ENCODE data around the gene MATR3.
"Not testable (repeated sequence)": the region's sequence is repeated elsewhere in the genome, so short reads cannot be mapped to it uniquely, and the experiment has no call there.

The MATR3 gene

DNA sequence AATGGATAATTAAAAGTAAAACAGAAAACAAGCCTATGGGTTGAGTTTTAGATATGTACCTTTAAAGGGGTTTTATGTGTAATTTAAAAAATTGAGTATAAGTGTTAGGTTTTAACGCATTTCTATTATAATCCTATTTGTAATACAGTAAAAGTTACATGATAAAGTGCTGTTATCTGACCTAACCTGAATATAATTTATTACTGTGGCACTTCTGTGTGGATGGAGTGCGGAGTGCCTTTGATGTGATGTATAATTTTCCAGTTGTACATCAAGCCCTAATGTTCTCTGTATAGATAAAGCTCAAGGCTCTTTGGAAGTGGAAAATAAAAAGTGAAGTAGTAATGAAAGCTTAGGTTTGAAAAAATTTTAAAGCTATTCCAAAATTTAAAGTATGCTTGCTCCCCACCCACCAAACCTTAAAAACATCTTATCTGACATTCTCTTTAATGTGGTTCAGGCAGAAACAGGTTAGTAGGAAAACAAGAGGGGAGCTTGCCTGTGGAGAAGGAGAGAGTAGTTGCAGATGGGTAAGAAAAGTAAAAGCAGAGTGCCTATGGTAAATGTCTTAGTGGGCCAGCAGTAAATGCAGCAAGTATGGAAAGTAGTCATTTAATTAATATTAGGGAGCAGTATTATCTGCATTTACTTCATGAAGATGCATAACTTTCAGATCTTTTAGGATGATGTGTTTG is 4.0 kb downstream of the MATR3 start:
- no peak for DNase-seq (ENCODE audit: low spot score)

DNA sequence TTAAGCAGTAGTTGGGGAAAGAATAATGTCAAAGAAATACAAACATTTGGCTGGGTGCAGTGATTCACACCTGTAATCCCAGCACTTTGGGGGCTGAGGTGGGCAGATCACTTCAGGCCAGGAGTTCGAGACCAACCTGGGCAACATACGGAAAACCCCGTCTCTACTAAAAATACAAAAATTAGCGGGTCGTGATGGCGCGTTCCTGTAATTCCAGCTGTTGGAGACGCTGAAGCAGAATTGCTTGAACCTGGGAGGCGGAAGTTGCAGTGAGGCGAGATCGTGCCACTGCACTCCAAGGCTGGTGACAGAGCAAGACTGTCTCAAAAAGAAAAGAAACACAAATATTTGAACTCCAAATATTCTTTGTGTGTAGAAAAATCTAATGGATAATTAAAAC is 4.7 kb downstream of the MATR3 start:
- no peak for DNase-seq (ENCODE audit: low spot score)

DNA sequence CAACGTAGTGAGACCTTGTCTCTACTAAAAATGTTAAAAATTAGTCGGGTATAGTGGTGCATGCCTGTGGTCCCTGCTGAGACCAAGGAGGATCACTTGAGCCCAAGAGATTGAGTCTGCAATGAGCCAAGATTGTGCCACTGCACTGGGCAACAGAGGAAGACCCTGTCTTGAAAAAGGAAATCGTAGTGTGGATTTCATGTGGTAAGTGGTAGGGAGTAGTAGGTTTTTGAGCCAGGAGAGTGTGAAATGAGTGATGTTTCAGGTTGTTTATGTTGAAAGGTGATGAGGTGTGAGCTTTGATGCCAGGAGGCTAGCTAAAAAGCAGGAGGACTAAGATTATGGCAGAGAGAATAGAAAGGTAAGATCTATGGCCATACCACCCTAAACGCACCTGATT is 5.9 kb downstream of the MATR3 start:
- DNase-seq (ENCODE audit: low spot score) = no peak

DNA sequence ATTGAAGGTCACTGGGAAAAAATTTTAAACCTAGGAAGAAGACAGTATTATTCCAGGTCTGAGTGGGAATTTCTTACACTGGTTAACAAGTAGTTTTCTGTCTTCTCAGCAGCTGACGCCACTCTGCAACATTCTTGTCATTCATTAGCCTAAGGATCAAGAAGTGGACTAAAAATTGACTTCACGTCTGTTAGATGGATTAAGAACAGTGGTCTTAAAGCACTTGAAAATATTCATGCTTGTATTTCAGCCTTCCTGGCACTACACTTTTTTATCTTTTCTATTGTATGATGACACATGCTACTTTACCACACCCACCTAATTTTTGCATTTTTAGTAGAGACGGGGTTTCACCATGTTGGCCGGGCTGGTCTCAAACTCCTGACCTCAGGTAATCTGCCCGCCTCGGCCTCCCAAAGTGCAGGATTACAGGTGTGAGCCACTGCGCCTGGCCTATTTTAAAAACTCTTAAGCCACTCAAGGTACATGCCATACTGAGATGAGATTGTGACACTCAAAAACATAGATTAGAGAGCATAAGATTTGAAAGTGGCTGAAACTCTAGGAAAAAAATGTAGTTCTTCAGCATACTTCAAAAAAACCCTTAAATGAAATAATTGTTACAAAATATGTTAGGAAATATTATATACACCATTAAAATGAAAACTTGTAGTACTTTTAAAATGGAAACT is 8.4 kb downstream of the MATR3 start:
- DNase-seq (ENCODE audit: low spot score) = no peak

DNA sequence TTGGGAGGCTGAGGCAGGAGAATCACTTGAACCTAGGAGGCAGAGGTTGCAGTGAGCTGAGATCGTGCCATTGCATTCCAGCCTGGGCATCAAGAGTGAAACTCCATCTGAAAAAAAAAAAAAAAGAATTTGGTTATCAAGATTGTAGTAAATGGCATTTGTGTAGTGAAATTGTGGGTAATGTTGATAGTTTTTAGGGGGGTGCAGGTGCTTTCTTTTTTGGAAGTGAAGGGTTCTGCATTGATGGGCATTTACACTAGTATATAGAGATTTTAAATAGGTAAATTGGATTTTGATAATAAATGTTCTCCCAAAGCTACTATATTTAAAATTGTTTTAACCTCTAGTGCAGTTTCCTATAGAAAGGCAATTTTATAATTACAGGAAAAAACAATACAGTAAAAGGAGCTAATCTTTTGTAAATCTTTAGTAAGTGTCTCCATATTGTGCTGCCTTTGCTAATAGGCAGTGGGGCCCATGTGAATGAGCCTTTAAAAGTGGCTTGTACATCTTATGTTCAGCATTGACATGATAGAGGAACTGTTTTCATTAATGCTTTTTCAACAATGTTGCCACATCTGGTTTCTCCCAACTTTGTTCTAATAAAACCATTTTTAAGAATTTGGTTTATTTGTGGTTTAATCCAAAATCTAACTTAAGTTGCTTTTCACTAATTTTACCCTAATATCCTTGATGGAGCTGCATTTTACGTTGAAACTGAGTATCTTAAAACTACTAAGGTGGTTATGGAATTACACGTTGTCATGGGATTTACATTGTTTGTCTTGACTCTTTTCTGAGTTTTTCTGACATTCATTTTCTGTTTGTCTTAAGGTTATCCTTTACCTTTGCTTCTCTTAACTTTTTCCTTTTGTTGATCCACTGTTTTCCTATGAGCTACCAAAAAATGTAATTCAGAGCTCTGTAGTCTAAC is 11.1 kb downstream of the MATR3 start:
- no peak for DNase-seq (ENCODE audit: low spot score)

DNA sequence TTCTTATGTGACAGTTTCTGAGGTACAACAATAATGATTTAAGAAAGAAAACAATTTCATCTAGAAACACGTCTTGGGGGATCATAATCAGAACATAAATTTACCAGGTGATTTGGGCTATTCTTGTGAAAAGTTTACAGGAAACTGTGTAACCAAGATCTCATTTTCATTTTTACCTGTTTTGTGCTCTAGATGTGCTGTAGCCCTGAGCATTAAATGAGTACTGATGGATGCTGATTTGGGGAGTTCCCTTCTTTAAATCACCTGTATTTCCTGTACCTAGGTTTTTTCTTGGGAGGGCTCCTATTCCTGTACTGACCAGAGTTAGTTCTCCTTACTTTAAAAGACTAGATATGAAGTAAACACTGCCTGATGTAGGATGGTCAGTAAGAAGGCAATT is 12.7 kb downstream of the MATR3 start:
- no peak for DNase-seq (ENCODE audit: low spot score)

DNA sequence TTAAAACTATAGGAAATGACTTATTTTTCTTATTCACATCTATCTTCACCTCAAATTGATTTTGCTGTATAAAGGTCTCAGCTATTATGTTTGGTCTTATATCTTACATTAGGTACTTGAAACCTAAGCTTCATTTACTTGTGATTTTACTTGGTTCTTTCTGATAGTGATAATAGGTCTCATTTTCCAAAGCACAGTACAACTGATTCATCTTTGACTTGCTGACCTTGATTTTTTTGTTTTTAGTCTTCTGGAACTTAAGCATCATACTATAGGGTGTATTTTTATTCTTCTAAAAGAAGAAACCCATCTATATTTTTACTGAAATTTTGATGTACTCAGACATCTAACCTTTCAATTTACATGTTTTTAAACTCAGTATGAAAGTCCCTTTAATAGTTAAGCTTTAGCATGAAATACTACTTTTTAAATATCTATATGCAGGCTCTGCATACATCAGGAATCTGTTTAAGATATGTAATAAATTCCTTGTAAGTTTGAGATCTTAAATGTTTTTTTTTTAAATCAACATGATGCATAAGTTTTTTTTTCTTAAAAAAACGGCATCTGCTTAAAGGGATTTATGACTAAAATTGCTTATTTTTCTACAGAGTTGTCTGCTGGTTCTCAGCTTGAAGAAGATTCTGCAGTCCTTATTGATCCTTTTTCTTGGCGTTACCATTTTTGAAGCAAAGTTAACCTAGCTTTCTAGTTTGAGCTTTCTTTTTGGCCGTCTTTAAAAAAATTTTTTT is 13.3 kb downstream of the MATR3 start:
- DNase-seq (ENCODE audit: low spot score) = no peak

DNA sequence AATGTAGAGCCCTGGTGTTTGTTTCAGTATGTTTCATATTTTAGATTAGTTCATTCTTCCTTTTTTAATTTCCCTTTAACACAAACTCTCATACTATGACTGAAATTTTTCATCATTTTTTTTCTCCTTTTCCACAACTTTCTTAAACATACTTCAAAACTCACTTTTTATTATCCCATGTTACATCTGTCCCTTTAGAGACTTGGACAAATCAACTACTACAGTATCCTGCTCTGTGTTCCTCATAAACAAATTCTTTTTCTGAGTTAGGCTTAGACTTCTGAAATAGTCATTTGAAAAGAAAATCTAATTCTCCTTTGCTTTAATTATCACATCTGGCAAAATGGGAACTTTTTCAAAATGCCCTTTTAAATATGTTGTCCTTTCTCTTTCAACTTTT is 15.3 kb downstream of the MATR3 start:
- DNase-seq (ENCODE audit: low spot score) = no peak

DNA sequence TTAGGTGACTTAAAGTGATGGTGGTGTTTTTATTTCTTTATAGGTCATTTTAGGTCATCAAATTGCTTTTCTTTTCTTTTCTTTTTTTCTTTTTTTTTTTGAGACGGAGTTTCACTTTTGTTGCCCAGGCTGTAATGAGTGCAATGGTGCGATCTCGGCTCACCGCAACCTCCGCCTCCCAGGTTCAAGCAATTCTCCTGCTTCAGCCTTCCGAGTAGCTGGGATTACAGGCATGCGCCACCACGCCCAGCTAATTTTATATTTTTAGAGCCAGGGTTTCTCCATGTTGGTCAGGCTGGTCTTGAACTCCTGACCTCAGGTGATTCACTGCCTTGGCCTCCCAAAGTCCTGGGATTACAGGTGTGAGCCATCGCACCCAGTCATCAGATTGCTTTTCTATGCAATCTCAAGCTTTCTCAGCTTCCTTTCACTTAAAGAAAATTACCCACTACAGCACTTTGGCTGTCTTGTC is 17.2 kb downstream of the MATR3 start:
- DNase-seq (ENCODE audit: low spot score) = not testable (repeated sequence)

DNA sequence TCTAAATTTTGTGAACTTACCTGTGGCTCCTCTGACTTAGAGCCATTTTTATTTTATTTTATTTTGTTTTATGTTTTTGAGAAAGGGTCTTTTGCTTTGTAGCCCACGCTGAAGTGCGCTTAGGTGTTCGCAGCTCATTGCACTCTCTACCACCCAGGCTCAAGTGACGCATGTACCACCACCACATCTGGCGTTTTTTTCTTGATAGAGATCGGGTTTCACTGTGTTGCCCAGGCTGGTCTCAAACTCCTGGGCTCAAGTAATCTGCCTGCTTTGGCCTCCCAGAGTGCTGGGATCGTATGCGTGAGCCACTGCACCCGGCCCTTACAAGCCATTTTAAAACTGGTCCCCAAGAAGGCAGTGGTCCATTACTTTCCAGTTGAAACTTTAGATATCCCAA is 18.5 kb downstream of the MATR3 start:
- no peak for DNase-seq (ENCODE audit: low spot score)

DNA sequence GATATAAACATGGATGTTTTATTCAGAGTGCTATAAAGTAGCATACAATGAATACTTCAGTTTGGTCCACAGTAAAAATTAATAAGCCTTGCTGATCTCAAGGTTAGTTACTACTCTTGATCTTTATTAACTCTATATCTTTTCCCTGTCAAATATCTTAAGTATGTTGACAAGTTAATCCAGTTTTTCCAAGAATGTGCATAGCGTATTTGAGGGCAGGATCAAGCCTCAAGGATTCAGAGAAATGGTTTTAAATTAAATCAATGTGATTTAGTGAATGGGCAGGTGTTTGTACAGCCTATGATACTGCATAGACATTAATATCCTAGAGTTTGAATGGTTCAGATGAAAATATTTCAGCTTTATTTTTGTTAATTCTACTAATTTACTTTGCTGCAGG is 20.7 kb downstream of the MATR3 start:
- DNase-seq (ENCODE audit: low spot score) = no peak

DNA sequence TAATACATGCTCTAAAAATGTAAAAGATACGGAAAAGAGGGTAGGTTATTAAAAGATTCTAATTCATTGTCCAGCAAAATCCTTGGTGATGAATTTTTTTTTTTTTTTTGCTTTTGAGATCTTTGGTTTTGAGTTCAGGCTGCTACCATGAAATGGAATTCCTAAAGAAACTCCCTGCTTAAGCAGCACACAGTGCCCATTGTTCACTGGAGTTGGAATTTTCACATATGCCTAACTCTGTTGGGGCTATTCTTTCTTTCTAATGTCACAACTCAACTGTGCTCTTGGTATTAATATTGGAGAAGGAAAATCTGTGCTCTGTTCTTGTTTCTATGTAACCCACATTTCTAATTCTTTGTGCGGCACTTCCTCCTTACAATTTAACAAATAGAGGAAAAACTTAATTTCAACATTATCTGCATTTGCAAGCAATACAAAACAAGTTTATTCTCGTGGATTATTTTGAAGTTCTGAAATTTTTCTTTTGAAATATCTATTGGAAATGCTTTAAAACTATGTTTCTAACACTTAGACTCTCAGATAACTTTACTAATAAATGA is 21.6 kb downstream of the MATR3 start:
- DNase-seq (ENCODE audit: low spot score) = no peak

DNA sequence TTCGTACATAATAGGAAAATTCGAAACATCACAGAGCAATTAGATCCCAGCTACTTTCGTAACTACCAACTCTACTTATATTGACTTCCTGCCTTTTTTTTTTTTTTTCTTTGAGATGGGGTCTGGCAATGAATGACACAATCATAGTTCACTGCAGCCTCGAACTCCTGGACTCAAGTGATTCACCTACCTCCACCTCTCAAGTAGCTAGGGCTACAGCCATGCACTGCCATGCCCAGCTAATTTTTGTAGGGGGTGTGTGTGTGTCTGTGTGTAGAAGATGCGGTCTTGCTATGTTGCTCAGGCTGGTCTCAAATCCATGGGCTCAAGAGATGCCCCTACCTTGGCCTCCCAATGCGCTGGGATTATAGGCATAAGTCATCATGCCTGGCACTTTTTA is 42.3 kb downstream of the MATR3 start:
- no peak for DNase-seq (ENCODE audit: low spot score)

DNA sequence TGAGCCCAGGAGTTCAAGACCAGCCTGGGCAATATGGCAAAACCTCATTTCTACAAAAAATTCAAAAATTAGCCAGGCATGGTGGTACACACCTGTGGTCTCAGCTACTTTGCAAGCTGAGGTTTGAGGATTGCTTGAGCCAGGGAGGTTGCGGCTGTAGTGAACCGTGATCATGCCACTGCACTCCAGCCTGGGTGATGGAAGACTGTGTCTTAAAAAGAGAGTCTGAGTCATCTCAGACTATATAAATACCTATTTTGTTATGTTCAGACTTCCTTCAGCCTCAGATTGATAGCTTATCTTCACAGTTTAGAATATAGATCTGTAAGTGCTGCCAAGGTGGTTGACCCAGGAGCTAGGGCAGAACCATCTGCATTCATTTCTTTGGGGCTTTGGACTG is 46.5 kb downstream of the MATR3 start:
- DNase-seq (ENCODE audit: low spot score) = no peak

DNA sequence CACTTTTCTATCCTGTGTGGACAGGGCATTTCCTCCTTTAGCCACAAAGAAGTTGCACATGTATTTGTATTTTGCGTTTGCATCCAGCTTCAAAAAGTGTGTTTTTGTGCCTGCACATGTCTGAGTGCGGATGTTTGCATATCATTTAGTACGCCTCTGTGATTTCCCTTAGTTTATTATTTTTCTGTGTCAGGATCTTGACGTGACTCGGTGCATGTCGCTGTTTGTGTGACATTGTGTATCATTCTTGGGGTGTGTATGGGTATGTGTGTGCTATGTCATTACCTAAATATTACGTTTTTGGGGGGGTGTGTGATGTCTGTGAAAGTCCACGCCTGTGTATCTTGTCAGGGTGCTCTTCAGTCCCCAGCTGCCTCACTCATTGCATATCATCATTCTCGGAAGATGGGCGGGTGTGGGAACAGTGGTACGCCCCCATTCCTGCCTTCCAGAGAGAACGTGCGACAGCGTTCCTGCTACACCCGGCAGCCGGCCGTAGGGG is 47.7 kb downstream of the MATR3 start:
- DNase-seq (ENCODE audit: low spot score) = no peak

DNA sequence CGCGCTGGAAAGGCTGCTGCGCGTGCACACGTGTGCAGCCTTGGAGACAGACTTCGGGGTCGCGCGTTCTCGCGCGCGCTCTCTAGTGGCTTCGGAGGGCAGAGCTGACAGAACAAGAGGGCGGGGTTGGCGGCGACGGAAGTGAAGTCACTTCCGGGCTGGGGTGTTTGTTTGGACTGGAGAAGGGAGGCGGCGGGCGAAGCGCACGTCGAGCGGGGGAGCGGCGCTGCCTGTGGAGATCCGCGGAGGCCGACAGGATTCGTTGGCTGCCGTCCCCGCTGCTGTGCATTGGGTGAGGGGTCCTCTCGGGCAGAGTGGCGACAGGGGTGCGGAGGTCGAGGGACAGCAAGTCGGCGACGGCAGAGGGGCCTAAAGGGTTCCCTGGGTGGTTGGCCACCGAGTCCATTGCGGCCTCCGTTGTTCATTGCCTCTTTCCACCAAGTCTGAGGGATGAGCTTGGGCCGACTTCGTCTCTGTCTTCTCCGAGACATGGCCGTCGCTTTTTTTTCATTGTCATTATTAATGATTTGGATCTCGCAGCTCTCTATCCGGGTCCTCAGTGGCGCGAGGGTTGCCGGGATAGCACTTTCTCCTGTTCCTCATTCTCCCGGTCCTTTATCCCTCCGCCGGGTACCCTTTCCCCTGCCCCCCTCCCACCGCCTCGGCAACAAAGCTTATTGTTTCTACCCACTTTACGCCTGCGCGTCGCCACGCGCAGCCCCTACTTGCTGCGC is 48.3 kb downstream of the MATR3 start, which contains the start of gene PAIP2:
Gene PAIP2, plus strand, starts transcription at position 166 of the 734 bp plus-strand sequence. CDS start 21,931 bp downstream, outside the sequence.
- DNase-seq (ENCODE audit: low spot score) = peak; percentile 99

DNA sequence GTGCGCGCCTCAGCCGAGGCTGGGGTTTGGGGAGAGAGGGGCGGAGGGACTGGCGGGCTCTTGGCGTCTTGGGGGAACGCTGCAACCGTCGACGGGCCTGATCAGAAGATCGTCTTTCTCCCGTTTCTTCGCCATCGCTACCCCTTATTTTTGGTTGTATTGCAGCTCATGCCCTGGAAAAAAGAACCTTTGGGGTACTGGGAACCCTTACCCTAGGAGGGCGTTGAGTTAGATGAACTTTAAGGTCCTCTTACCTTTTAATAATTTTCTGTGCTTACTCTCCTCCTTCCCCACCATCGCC is 48.8 kb downstream of the MATR3 start:
- no peak for DNase-seq (ENCODE audit: low spot score)

DNA sequence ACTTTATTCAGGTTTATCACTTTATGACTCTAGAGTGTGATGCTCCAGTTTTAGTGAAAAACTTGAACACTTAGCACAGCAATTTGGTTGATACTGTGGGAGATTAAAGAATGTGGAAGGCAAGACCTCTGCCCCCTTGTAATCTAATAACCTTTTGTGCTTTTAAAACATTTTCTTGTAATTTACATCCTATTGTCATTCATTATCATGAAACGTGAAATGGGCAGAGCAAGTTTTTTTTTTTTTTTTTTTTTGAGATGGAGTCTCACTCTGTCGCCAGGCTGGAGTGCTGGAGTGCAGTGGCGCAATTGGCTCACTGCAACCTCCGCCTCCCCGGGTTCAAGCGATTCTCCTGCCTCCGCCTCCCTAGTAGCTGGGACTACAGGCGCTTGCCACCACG is 49.9 kb downstream of the MATR3 start:
- no peak for DNase-seq (ENCODE audit: low spot score)

DNA sequence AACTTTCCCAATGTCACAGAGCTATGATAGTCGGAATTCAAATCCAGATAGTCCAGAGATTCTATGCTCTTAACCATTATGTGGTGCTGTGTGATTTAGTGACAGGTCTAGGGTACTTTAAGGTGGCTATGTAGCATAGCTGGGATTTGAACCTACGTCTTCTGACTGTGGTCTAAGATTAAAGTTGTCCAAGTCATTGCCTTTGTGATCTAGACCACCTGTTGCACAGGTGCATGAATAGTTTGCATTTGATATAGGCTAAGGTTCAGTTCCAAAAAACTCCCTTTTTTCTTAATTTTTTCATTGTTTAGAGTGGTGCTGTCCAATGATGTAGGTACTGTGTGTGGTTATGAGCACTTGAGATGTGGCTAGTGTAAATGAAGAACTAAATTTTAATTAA is 50.6 kb downstream of the MATR3 start:
- DNase-seq (ENCODE audit: low spot score) = no peak

DNA sequence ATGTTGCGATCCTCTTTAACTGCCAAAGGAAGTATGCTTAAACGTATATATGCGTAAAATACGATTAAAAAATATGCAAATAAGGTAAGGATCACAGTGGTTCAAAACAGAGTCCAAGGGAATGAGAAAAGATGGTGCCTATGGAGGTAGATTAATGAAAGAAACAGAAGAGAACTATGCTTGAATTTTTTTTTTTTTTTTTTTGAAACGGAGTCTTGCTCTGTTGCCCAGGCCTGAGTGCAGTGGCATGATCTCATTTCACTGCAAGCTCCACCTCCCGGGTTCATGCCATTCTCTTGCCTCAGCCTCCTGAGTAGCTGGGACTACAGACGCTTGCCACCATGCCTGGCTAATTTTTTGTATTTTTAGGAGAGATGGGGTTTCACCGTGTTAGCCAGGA is 51.9 kb downstream of the MATR3 start:
- DNase-seq (ENCODE audit: low spot score) = not testable (repeated sequence)

DNA sequence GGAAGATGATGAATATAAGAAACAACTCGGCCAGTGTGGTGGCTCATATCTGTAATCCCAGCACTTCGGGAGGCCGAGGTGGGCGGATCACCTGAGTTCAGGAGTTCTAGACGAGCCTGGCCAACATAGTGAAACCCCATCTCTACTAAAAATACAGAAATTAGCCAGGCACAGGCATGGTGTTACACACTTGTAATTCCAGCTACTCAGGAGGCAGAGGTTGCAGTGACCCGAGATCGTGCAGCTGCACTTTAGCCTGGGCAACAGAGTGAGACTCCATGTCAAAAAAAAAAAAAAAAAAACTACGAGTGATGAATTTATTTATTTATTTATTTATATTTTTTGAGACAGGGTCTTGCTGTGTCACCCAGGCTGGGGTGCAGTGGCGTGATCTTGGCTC is 54.3 kb downstream of the MATR3 start:
- not testable (repeated sequence) for DNase-seq (ENCODE audit: low spot score)

Measured in LoVo (cell line).